Measurements from ENCODE around the gene TCERG1L. TPM values are rescaled to one million over a fixed set of nuclear protein-coding genes. Genes with fewer than 3 reads are reported as not detected.

TCERG1L gene
- total RNA-seq, 1 experiment from 2014 or later, result 1.5 TPM

GRCh38 chr10:131247873-131248272, 63.6 kb downstream of the TCERG1L start:
- ChIA-PET POLR2A (no interaction called here), CTCF (no interaction called here)
- ATAC-seq (no peak), DNase-seq (ENCODE audit: low spot score) (no peak)
- H3K36me3 Mint-ChIP-seq, result peaks cover 43% of the 10 kb centered on the region
- H3K4me1 Mint-ChIP-seq, result 0 out of 2 replicates have a peak, but pooled peaks cover 2% of the 10 kb centered on the region
- H3K27ac Mint-ChIP-seq, result no peak overlapping the region
- no peak overlapping the region for H3K4me3 Mint-ChIP-seq
- TF ChIP-seq PREB (CRISPR knock-in tag; IDR thresholded peaks at IDR 0.05; ENCODE audit: borderline replicate concordance) (no peak), USF2 (CRISPR knock-in tag; IDR thresholded peaks at IDR 0.05) (no peak), ATF6 (CRISPR knock-in tag; IDR thresholded peaks at IDR 0.05) (no peak), ATF2 (CRISPR knock-in tag; IDR thresholded peaks at IDR 0.05; ENCODE audit: borderline replicate concordance, low read depth) (no peak), ZNF317 (CRISPR knock-in tag; IDR thresholded peaks at IDR 0.05; ENCODE audit: borderline replicate concordance, low read depth) (no peak), NR3C1 (CRISPR knock-in tag; conservative IDR thresholded peaks at IDR 0.05; ENCODE audit: low read depth) (no peak), JAZF1 (CRISPR knock-in tag; IDR thresholded peaks at IDR 0.05) (no peak), ZBTB21 (CRISPR knock-in tag; IDR thresholded peaks at IDR 0.05; ENCODE audit: borderline replicate concordance) (no peak), ELF4 (CRISPR knock-in tag; IDR thresholded peaks at IDR 0.05; ENCODE audit: low read depth) (no peak), RORB (CRISPR knock-in tag; IDR thresholded peaks at IDR 0.05) (no peak)
- H3K9me3 Mint-ChIP-seq, result peaks cover 41% of the 10 kb centered on the region
- H3K27me3 Mint-ChIP-seq (ENCODE audit: low read depth), result peaks cover 7% of the 10 kb centered on the region

- Mint-ChIP-seq H3K4me3 (no peak overlapping the region), H3K4me1 (0 out of 2 replicates have a peak, but pooled peaks cover 2% of the 10 kb centered on the region), H3K9me3 (peaks cover 41% of the 10 kb centered on the region), H3K27ac (no peak overlapping the region), H3K27me3 (ENCODE audit: low read depth) (peaks cover 2% of the 10 kb centered on the region), H3K36me3 (peaks cover 41% of the 10 kb centered on the region)
- ATAC-seq (no peak), DNase-seq (ENCODE audit: low spot score) (no peak)
- ChIA-PET CTCF (no interaction called here), POLR2A (no interaction called here)
- TF ChIP-seq KAT7 (CRISPR knock-in tag; IDR thresholded peaks at IDR 0.05; ENCODE audit: borderline replicate concordance) (no peak), PRDM15 (CRISPR knock-in tag; IDR thresholded peaks at IDR 0.05) (no peak), E2F4 (CRISPR knock-in tag; IDR thresholded peaks at IDR 0.05; ENCODE audit: borderline replicate concordance, low read depth) (no peak), ELF4 (CRISPR knock-in tag; IDR thresholded peaks at IDR 0.05; ENCODE audit: low read depth) (no peak), FOXK1 (CRISPR knock-in tag; IDR thresholded peaks at IDR 0.05) (no peak), OVOL2 (CRISPR knock-in tag; IDR thresholded peaks at IDR 0.05; ENCODE audit: borderline replicate concordance) (no peak), HMGA2 (CRISPR knock-in tag; IDR thresholded peaks at IDR 0.05) (no peak), TP53 (CRISPR knock-in tag; IDR thresholded peaks at IDR 0.05) (no peak)
These were observed 64.7 kb downstream of the TCERG1L start for GRCh38 chr10:131246775-131247174.

Measured in WTC11 (cell line).